ENCODE data around the gene SERTAD2. TPM values are rescaled to one million over a fixed set of nuclear protein-coding genes. Genes with fewer than 3 reads are reported as not detected.

SERTAD2 gene
- total and polyA plus RNA-seq, 2 experiments from 2014 or later, result 6.2 to 6.4 TPM

DNA sequence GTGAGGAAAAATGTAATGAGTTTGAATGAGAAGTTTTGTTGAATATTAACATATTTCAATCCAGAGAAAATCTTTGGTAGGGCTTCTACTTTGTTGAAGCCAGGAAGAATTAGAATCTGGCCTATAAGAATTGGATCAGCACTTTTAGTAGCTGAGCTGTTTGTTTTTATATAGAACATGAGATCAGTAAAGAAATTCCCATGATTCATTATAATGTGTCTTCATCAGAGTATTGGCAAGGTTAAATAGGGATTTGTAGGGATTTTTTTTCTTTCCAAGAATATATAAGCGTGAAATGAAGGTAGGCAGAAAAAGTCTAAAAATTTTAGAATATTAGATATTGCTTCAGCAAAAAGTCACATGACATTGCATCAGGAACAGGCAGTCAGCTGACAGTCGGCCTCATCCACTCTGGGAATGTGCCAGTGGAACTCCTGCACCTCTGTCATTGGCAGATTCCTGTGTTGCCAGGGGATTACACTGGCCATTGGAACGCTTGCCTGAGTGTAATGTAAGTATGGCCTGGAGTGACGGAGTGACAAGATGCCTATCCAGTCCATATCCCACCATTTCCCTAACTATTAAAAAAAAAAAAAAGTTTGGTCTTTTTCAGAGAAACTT lies 60.6 kb downstream of the SERTAD2 start:
- DNase-seq (ENCODE audit: low spot score) (no peak), ATAC-seq (no peak)
- no peaks in the 10 kb centered on the region for H3K27me3 ChIP-seq (ENCODE audit: insufficient read depth)
- Mint-ChIP-seq H3K9me3 (no peaks in the 10 kb centered on the region), H3K36me3 (ENCODE audit: low read depth) (peaks cover 12% of the 10 kb centered on the region; the same call in 1 of the 3 replicates), H3K4me3 (no peak overlapping the region), H3K4me1 (peaks cover 6% of the 10 kb centered on the region; the same call in 2 of the 3 replicates), H3K27me3 (ENCODE audit: insufficient read depth, low read depth, poor library complexity) (no peaks in the 10 kb centered on the region), H3K27ac (no peak overlapping the region)
- no peak overlapping the region for H3K4me3 ChIP-seq
- no peaks in the 10 kb centered on the region for H3K9me2 ChIP-seq (ENCODE audit: insufficient read depth)
- H4K20me1 ChIP-seq (replicated peaks; ENCODE audit: insufficient read depth), result no peaks in the 10 kb centered on the region
- no peaks in the 10 kb centered on the region for H3K4me1 ChIP-seq (ENCODE audit: insufficient read depth)
- no peak overlapping the region for H3K4me2 ChIP-seq
- no peaks in the 10 kb centered on the region for H3F3A ChIP-seq (replicated peaks; ENCODE audit: low read depth)
- H3K27ac ChIP-seq (ENCODE audit: low read depth), result no peak overlapping the region
- H3K36me3 ChIP-seq (ENCODE audit: insufficient read depth), result no peaks in the 10 kb centered on the region; the same call in 1 of the 2 replicates
- TF ChIP-seq, protein P1, sequence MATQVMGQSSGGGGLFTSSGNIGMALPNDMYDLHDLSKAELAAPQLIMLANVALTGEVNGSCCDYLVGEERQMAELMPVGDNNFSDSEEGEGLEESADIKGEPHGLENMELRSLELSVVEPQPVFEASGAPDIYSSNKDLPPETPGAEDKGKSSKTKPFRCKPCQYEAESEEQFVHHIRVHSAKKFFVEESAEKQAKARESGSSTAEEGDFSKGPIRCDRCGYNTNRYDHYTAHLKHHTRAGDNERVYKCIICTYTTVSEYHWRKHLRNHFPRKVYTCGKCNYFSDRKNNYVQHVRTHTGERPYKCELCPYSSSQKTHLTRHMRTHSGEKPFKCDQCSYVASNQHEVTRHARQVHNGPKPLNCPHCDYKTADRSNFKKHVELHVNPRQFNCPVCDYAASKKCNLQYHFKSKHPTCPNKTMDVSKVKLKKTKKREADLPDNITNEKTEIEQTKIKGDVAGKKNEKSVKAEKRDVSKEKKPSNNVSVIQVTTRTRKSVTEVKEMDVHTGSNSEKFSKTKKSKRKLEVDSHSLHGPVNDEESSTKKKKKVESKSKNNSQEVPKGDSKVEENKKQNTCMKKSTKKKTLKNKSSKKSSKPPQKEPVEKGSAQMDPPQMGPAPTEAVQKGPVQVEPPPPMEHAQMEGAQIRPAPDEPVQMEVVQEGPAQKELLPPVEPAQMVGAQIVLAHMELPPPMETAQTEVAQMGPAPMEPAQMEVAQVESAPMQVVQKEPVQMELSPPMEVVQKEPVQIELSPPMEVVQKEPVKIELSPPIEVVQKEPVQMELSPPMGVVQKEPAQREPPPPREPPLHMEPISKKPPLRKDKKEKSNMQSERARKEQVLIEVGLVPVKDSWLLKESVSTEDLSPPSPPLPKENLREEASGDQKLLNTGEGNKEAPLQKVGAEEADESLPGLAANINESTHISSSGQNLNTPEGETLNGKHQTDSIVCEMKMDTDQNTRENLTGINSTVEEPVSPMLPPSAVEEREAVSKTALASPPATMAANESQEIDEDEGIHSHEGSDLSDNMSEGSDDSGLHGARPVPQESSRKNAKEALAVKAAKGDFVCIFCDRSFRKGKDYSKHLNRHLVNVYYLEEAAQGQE (IDR thresholded peaks at IDR 0.05; ENCODE audit: unreplicated experiment), result no peak
- TF ChIP-seq EZH2 (IDR thresholded peaks at IDR 0.05; ENCODE audit: low read depth, unreplicated experiment) (no peak), ZNF331 (CRISPR knock-in tag; IDR thresholded peaks at IDR 0.05; ENCODE audit: low read depth) (no peak), JUNB (IDR thresholded peaks at IDR 0.05; ENCODE audit: unreplicated experiment) (no peak), CREB1 (CRISPR knock-in tag; IDR thresholded peaks at IDR 0.05; ENCODE audit: low read depth) (no peak)
- TF ChIP-seq, protein P2, sequence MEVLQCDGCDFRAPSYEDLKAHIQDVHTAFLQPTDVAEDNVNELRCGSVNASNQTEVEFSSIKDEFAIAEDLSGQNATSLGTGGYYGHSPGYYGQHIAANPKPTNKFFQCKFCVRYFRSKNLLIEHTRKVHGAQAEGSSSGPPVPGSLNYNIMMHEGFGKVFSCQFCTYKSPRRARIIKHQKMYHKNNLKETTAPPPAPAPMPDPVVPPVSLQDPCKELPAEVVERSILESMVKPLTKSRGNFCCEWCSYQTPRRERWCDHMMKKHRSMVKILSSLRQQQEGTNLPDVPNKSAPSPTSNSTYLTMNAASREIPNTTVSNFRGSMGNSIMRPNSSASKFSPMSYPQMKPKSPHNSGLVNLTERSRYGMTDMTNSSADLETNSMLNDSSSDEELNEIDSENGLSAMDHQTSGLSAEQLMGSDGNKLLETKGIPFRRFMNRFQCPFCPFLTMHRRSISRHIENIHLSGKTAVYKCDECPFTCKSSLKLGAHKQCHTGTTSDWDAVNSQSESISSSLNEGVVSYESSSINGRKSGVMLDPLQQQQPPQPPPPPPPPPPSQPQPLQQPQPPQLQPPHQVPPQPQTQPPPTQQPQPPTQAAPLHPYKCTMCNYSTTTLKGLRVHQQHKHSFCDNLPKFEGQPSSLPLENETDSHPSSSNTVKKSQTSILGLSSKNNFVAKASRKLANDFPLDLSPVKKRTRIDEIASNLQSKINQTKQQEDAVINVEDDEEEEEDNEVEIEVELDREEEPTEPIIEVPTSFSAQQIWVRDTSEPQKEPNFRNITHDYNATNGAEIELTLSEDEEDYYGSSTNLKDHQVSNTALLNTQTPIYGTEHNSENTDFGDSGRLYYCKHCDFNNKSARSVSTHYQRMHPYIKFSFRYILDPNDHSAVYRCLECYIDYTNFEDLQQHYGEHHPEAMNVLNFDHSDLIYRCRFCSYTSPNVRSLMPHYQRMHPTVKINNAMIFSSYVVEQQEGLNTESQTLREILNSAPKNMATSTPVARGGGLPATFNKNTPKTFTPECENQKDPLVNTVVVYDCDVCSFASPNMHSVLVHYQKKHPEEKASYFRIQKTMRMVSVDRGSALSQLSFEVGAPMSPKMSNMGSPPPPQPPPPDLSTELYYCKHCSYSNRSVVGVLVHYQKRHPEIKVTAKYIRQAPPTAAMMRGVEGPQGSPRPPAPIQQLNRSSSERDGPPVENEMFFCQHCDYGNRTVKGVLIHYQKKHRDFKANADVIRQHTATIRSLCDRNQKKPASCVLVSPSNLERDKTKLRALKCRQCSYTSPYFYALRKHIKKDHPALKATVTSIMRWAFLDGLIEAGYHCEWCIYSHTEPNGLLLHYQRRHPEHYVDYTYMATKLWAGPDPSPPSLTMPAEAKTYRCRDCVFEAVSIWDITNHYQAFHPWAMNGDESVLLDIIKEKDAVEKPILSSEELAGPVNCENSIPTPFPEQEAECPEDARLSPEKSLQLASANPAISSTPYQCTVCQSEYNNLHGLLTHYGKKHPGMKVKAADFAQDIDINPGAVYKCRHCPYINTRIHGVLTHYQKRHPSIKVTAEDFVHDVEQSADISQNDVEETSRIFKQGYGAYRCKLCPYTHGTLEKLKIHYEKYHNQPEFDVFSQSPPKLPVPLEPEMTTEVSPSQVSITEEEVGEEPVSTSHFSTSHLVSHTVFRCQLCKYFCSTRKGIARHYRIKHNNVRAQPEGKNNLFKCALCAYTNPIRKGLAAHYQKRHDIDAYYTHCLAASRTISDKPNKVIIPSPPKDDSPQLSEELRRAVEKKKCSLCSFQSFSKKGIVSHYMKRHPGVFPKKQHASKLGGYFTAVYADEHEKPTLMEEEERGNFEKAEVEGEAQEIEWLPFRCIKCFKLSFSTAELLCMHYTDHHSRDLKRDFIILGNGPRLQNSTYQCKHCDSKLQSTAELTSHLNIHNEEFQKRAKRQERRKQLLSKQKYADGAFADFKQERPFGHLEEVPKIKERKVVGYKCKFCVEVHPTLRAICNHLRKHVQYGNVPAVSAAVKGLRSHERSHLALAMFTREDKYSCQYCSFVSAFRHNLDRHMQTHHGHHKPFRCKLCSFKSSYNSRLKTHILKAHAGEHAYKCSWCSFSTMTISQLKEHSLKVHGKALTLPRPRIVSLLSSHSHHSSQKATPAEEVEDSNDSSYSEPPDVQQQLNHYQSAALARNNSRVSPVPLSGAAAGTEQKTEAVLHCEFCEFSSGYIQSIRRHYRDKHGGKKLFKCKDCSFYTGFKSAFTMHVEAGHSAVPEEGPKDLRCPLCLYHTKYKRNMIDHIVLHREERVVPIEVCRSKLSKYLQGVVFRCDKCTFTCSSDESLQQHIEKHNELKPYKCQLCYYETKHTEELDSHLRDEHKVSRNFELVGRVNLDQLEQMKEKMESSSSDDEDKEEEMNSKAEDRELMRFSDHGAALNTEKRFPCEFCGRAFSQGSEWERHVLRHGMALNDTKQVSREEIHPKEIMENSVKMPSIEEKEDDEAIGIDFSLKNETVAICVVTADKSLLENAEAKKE (CRISPR knock-in tag; IDR thresholded peaks at IDR 0.05), result no peak
- TF ChIP-seq, protein P3, sequence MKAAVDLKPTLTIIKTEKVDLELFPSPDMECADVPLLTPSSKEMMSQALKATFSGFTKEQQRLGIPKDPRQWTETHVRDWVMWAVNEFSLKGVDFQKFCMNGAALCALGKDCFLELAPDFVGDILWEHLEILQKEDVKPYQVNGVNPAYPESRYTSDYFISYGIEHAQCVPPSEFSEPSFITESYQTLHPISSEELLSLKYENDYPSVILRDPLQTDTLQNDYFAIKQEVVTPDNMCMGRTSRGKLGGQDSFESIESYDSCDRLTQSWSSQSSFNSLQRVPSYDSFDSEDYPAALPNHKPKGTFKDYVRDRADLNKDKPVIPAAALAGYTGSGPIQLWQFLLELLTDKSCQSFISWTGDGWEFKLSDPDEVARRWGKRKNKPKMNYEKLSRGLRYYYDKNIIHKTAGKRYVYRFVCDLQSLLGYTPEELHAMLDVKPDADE (IDR thresholded peaks at IDR 0.05), result no peak
- H3K79me2 ChIP-seq (replicated peaks; ENCODE audit: insufficient read depth), result no peaks in the 10 kb centered on the region
- no peak overlapping the region for H2AFZ ChIP-seq

Data from GM23338 (cell line).